OCI-LY1 (cell line): ENCODE data around the gene BAIAP2L2.
A peak's percentile ranks its signal among the peaks of the same experiment; 100 is the strongest.

Source experiments
- H2AFZ ChIP-seq: fragments of 200-600 bp; sonication (generic), shearing (Covaris generic); 2 replicates; pipeline ENCODE4 v1.6.0; 2014; ENCODE audit warnings: antibody characterized with exemption, mild to moderate bottlenecking, low read length
- H3F3A ChIP-seq: fragments of 200-600 bp; sonication (generic), shearing (Covaris generic); 2 replicates; pipeline ENCODE4 v1.6.0; 2014; ENCODE audit warnings: mild to moderate bottlenecking, antibody characterized with exemption, low read length, moderate library complexity; ENCODE audit not compliant: insufficient read depth
- H3K27ac ChIP-seq: fragments of 200-600 bp; sonication (generic); 2 replicates; pipeline ENCODE4 v1.5.1; 2014; ENCODE audit warnings: low read length, mixed run types, mild to moderate bottlenecking, low read depth; ENCODE audit not compliant: poor library complexity, severe bottlenecking
- H3K27me3 ChIP-seq: fragments of 200-600 bp; sonication (generic); 2 replicates; pipeline ENCODE4 v1.6.0; 2014; ENCODE audit warnings: antibody characterized with exemption, mild to moderate bottlenecking, low read length, moderate library complexity; ENCODE audit not compliant: insufficient read depth
- H3K36me3 ChIP-seq: fragments of 200-600 bp; sonication (generic); 2 replicates; pipeline ENCODE4 v1.6.1; 2014; ENCODE audit warnings: mild to moderate bottlenecking, antibody characterized with exemption, low read length, moderate library complexity, mixed read lengths; ENCODE audit not compliant: insufficient read depth
- H3K4me1 ChIP-seq: fragments of 200-600 bp; sonication (generic); 2 replicates; pipeline ENCODE4 v1.5.1; 2014; ENCODE audit warnings: mild to moderate bottlenecking, low read length, moderate library complexity; ENCODE audit not compliant: insufficient read depth, severe bottlenecking
- H3K4me2 ChIP-seq: fragments of 200-600 bp; sonication (generic), shearing (Covaris generic); 2 replicates; pipeline ENCODE4 v1.6.1; 2014; ENCODE audit warnings: low read length
- H3K4me3 ChIP-seq: fragments of 200-600 bp; sonication (generic); 2 replicates; pipeline ENCODE4 v1.5.1; 2014; ENCODE audit warnings: low read length, low read depth, mild to moderate bottlenecking, mixed read lengths; ENCODE audit not compliant: poor library complexity, severe bottlenecking
- H3K79me2 ChIP-seq: fragments of 200-600 bp; shearing (Covaris generic); 2 replicates; pipeline ENCODE4 v1.6.1; 2016; ENCODE audit warnings: mixed run types, low read length, mixed read lengths; ENCODE audit not compliant: insufficient read depth
- H3K9ac ChIP-seq: fragments of 200-600 bp; sonication (generic), shearing (Covaris generic); 2 replicates; pipeline ENCODE4 v1.6.1; 2014; ENCODE audit warnings: mild to moderate bottlenecking, low read length, mixed read lengths
- H3K9me2 ChIP-seq: fragments of 200-600 bp; sonication (generic), shearing (Covaris generic); 2 replicates; pipeline ENCODE4 v1.6.1; 2014; ENCODE audit warnings: low read depth, mild to moderate bottlenecking, low read length, mixed read lengths
- H3K9me3 ChIP-seq: fragments of 200-600 bp; shearing (Covaris generic); 2 replicates; pipeline ENCODE4 v1.6.1; 2014; ENCODE audit warnings: low read length, mixed read lengths
- H4K20me1 ChIP-seq: fragments of 200-600 bp; sonication (generic), shearing (Covaris generic); 2 replicates; pipeline ENCODE4 v1.6.0; 2016; ENCODE audit warnings: mild to moderate bottlenecking, low read length; ENCODE audit not compliant: insufficient read depth
- CTCF ChIP-seq: fragments of 200-600 bp; sonication (generic), shearing (Covaris generic); IDR thresholded peaks from 2 replicates; pipeline ENCODE4 v1.5.1; 2017; ENCODE audit warnings: mild to moderate bottlenecking, antibody characterized with exemption, low read length, moderate library complexity, mixed read lengths
- EZH2 ChIP-seq: fragments of 200-600 bp; sonication (generic), shearing (Covaris generic); IDR thresholded peaks from 2 replicates; pipeline ENCODE4 v1.8.0; 2017; ENCODE audit warnings: borderline replicate concordance, mixed run types, mild to moderate bottlenecking, antibody characterized with exemption, low read length, moderate library complexity, mixed read lengths

Gene BAIAP2L2

GRCh38 chr22:38065539-38065938 lies 44.9 kb downstream of the BAIAP2L2 start:
- Histone ChIP-seq H3K4me3 (no peak overlapping the region), H2AFZ (no peak overlapping the region), H3K9me2 (no peaks in the 10 kb centered on the region), H3F3A (no peaks in the 10 kb centered on the region), H3K9ac (no peak overlapping the region), H3K4me1 (no peaks in the 10 kb centered on the region), H3K79me2 (no peaks in the 10 kb centered on the region), H3K36me3 (peaks cover 8% of the 10 kb centered on the region), H3K27me3 (no peaks in the 10 kb centered on the region), H3K4me2 (no peak overlapping the region), H4K20me1 (no peaks in the 10 kb centered on the region), H3K27ac (no peak overlapping the region), H3K9me3 (no peaks in the 10 kb centered on the region)
- TF ChIP-seq EZH2: no peak
- TF ChIP-seq CTCF: no peak

GRCh38 chr22:38062791-38063190 lies 47.7 kb downstream of the BAIAP2L2 start:
- Histone ChIP-seq H4K20me1 (no peaks in the 10 kb centered on the region), H3K9ac (no peak overlapping the region), H2AFZ (no peak overlapping the region), H3K9me3 (no peaks in the 10 kb centered on the region), H3K36me3 (peaks cover 15% of the 10 kb centered on the region), H3F3A (no peaks in the 10 kb centered on the region), H3K4me3 (no peak overlapping the region), H3K27me3 (no peaks in the 10 kb centered on the region), H3K4me1 (peaks cover 6% of the 10 kb centered on the region), H3K79me2 (no peaks in the 10 kb centered on the region), H3K9me2 (no peaks in the 10 kb centered on the region), H3K4me2 (no peak overlapping the region), H3K27ac (no peak overlapping the region)
- TF ChIP-seq CTCF (no peak), EZH2 (no peak)

- Histone ChIP-seq H2AFZ (peak within 1 kb of the TSS; percentile 48; the same call in 1 of the 2 replicates), H3K9me3 (no peaks in the 10 kb centered on the region), H3K27ac (peak within 1 kb of the TSS; percentile 57), H3K36me3 (0 out of 2 replicates have a peak, but pooled peaks cover 7% of the 10 kb centered on the region), H3K9ac (peak within 1 kb of the TSS; percentile 79), H3K4me3 (peak within 1 kb of the TSS; percentile 78), H3K27me3 (no peaks in the 10 kb centered on the region), H3K4me1 (peaks cover 10% of the 10 kb centered on the region), H4K20me1 (no peaks in the 10 kb centered on the region), H3K4me2 (peak within 1 kb of the TSS; percentile 81), H3K9me2 (no peaks in the 10 kb centered on the region), H3K79me2 (no peaks in the 10 kb centered on the region), H3F3A (no peaks in the 10 kb centered on the region)
- TF ChIP-seq CTCF: no peak
- TF ChIP-seq EZH2: no peak
These were observed 53.3 kb downstream of the BAIAP2L2 start, which contains the start of gene PICK1 for GRCh38 chr22:38056969-38057891. Gene PICK1 (plus strand): TSS chr22:38057404. CDS start chr22:38057810, 406 bp downstream.
